DMS53 treated with DMSO at 0.1 percent for 48 hours (cell line): ENCODE measurements around the gene PDLIM4.

Experiments
- DNase-seq: peaks from one replicate; lab custom pipeline; 2025; ENCODE audit not compliant: unreplicated experiment; lab: John Stamatoyannopoulos, UW

Gene PDLIM4

GRCh38 chr5:132227235-132227484 is 30.3 kb upstream of the PDLIM4 start:
- DNase-seq: no peak

- peak; percentile 74 for DNase-seq
Observed at GRCh38 chr5:132227485-132228240, 29.8 kb upstream of the PDLIM4 start, which contains the start of gene P4HA2. Gene P4HA2 (minus strand): TSS chr5:132227853. CDS start chr5:132218626, 9,227 bp downstream.

GRCh38 chr5:132228241-132229035 is 29.1 kb upstream of the PDLIM4 start:
- DNase-seq: no peak

GRCh38 chr5:132229236-132229635 is 28.3 kb upstream of the PDLIM4 start:
- no peak for DNase-seq

GRCh38 chr5:132230871-132231270 is 26.6 kb upstream of the PDLIM4 start:
- no peak for DNase-seq

- DNase-seq: no peak
Observed at GRCh38 chr5:132232465-132232864, 25.0 kb upstream of the PDLIM4 start.

- no peak for DNase-seq
Observed at GRCh38 chr5:132233081-132233480, 24.4 kb upstream of the PDLIM4 start.

- DNase-seq: no peak
Observed at GRCh38 chr5:132233811-132234683, 23.4 kb upstream of the PDLIM4 start.

GRCh38 chr5:132234684-132235062 is 22.8 kb upstream of the PDLIM4 start:
- no peak for DNase-seq

GRCh38 chr5:132235340-132235739 is 22.2 kb upstream of the PDLIM4 start:
- DNase-seq: no peak

- no peak for DNase-seq
Observed at GRCh38 chr5:132237141-132237540, 20.4 kb upstream of the PDLIM4 start.

GRCh38 chr5:132237670-132238069 is 19.8 kb upstream of the PDLIM4 start:
- no peak for DNase-seq

- DNase-seq: peak; percentile 45
Observed at GRCh38 chr5:132238169-132238744, 19.2 kb upstream of the PDLIM4 start.

- DNase-seq: no peak
Observed at GRCh38 chr5:132238901-132239500, 18.5 kb upstream of the PDLIM4 start.

GRCh38 chr5:132239776-132240175 is 17.7 kb upstream of the PDLIM4 start:
- no peak for DNase-seq

GRCh38 chr5:132243366-132243977 is 14.0 kb upstream of the PDLIM4 start:
- no peak for DNase-seq

- no peak for DNase-seq
Observed at GRCh38 chr5:132245593-132245992, 11.9 kb upstream of the PDLIM4 start.

- DNase-seq: no peak
Observed at GRCh38 chr5:132246806-132247205, 10.7 kb upstream of the PDLIM4 start.

GRCh38 chr5:132250547-132250946 is 6.9 kb upstream of the PDLIM4 start:
- DNase-seq: no peak

GRCh38 chr5:132251220-132251725 is 6.2 kb upstream of the PDLIM4 start:
- DNase-seq: no peak
